ENCODE measurements around the gene SEZ6.
A peak's percentile ranks its signal among the peaks of the same experiment; 100 is the strongest.

Gene SEZ6

DNA sequence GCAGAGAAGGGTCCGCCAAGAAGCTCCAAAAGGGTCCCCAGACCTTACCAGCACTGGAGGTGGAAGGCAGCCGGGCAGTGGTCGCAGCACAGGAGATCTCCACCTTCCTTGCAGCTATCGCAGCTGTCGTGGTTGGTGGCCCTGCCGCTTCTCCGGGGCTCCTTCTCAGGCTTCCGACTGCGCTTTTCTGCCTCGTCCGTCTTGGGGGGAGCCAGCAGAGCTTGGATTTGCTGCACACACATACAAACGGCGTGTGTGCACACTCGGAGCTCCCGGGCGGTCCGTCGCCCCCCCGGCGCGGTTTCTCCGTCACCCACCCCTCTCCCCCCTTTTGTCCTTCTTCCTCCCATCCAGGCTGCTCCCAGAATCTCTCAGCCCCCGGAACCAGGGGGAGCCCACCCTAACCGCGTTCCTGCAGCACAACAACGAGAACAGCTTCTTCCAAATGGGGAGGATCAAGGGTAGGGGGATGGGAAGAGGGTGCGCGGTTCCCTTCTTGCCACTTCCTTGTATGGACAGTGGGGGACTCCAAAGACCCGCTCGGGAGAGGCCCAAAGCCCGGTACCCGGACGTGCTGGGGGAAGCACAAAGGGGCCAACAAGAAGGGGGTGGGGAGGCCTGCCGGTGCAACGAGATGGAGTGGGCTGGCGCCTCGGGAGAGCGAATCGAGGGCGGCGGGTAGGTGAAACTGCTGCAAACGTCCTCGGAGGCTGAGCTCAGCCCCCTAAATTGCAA is 55.6 kb downstream of the SEZ6 start:
- peak overlapping the region; percentile 88 for H3K27ac ChIP-seq
- H3K4me1 ChIP-seq = peaks cover 28% of the 10 kb centered on the region
- H2AFZ ChIP-seq = peak overlapping the region; percentile 71
- H3K9me3 ChIP-seq (ENCODE audit: control insufficient read depth, low read length) = no peaks in the 10 kb centered on the region
- H3K9ac ChIP-seq = peak overlapping the region; percentile 13
- no peaks in the 10 kb centered on the region for H3K36me3 ChIP-seq (ENCODE audit: control insufficient read depth, insufficient read depth, low read length)
- peak overlapping the region; percentile 93 for H3K4me2 ChIP-seq (ENCODE audit: low read length)
- H3K79me2 ChIP-seq = peaks cover 32% of the 10 kb centered on the region
- TF ChIP-seq, protein P1, sequence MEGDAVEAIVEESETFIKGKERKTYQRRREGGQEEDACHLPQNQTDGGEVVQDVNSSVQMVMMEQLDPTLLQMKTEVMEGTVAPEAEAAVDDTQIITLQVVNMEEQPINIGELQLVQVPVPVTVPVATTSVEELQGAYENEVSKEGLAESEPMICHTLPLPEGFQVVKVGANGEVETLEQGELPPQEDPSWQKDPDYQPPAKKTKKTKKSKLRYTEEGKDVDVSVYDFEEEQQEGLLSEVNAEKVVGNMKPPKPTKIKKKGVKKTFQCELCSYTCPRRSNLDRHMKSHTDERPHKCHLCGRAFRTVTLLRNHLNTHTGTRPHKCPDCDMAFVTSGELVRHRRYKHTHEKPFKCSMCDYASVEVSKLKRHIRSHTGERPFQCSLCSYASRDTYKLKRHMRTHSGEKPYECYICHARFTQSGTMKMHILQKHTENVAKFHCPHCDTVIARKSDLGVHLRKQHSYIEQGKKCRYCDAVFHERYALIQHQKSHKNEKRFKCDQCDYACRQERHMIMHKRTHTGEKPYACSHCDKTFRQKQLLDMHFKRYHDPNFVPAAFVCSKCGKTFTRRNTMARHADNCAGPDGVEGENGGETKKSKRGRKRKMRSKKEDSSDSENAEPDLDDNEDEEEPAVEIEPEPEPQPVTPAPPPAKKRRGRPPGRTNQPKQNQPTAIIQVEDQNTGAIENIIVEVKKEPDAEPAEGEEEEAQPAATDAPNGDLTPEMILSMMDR (IDR thresholded peaks at IDR 0.05) = no peak
- peak overlapping the region; percentile 88 for H3K4me3 ChIP-seq (ENCODE audit: low read depth, low read length)
- no peaks in the 10 kb centered on the region for H3K27me3 ChIP-seq (ENCODE audit: control insufficient read depth, insufficient read depth, low read length)

GRCh38 chr17:28949185-28950016 is 56.4 kb downstream of the SEZ6 start:
- peaks cover 32% of the 10 kb centered on the region for H3K4me1 ChIP-seq
- peaks cover 37% of the 10 kb centered on the region for H3K79me2 ChIP-seq

DNA sequence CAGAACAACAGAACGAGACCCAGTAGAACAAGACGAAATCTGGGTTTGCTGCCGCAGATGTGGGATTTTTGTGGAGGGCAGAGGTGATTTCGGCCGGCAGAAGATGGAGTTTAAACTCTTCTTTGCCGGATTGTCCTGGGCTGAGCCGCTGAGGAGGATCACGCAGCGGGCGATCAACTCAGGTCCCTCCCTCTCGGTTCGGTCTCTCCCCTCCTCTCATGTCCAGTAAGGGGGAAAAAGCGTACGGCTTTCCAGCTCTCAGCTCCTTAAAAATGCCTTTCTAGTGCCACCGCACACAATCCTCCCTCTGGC is 57.0 kb downstream of the SEZ6 start:
- H3K79me2 ChIP-seq = peaks cover 42% of the 10 kb centered on the region
- peak overlapping the region; percentile 88 for H3K4me3 ChIP-seq (ENCODE audit: low read depth, low read length)
- no peaks in the 10 kb centered on the region for H3K36me3 ChIP-seq (ENCODE audit: control insufficient read depth, insufficient read depth, low read length)
- peak overlapping the region; percentile 88 for H3K27ac ChIP-seq
- TF ChIP-seq, protein P1 (IDR thresholded peaks at IDR 0.05) = no peak
- H3K4me1 ChIP-seq = peaks cover 32% of the 10 kb centered on the region
- H3K4me2 ChIP-seq (ENCODE audit: low read length) = peak overlapping the region; percentile 93
- H2AFZ ChIP-seq = peak overlapping the region; percentile 71
- H3K9me3 ChIP-seq (ENCODE audit: control insufficient read depth, low read length) = no peaks in the 10 kb centered on the region
- peak overlapping the region; percentile 42 for H3K9ac ChIP-seq
- no peaks in the 10 kb centered on the region for H3K27me3 ChIP-seq (ENCODE audit: control insufficient read depth, insufficient read depth, low read length)

More at GRCh38 chr17:28949185-28950016, 56.4 kb downstream of the SEZ6 start:
- Histone ChIP-seq H3K36me3 (ENCODE audit: control insufficient read depth, insufficient read depth, low read length) (no peaks in the 10 kb centered on the region), H3K4me2 (ENCODE audit: low read length) (peak overlapping the region; percentile 93), H2AFZ (peak overlapping the region; percentile 71), H3K4me3 (ENCODE audit: low read depth, low read length) (peak overlapping the region; percentile 88), H3K27me3 (ENCODE audit: control insufficient read depth, insufficient read depth, low read length) (no peaks in the 10 kb centered on the region), H3K27ac (peak overlapping the region; percentile 88), H3K9me3 (ENCODE audit: control insufficient read depth, low read length) (no peaks in the 10 kb centered on the region), H3K9ac (peak overlapping the region; percentile 42)
- TF ChIP-seq, protein P1 (IDR thresholded peaks at IDR 0.05) = no peak

- Histone ChIP-seq H3K9ac (no peak overlapping the region), H3K27me3 (ENCODE audit: control insufficient read depth, insufficient read depth, low read length) (no peaks in the 10 kb centered on the region), H3K9me3 (ENCODE audit: control insufficient read depth, low read length) (no peaks in the 10 kb centered on the region), H2AFZ (no peak overlapping the region), H3K79me2 (peaks cover 47% of the 10 kb centered on the region), H3K36me3 (ENCODE audit: control insufficient read depth, insufficient read depth, low read length) (no peaks in the 10 kb centered on the region), H3K4me2 (ENCODE audit: low read length) (peak overlapping the region; percentile 93), H3K4me1 (peaks cover 30% of the 10 kb centered on the region), H3K27ac (peak overlapping the region; percentile 88), H3K4me3 (ENCODE audit: low read depth, low read length) (peak overlapping the region; percentile 88)
- TF ChIP-seq, protein P1 (IDR thresholded peaks at IDR 0.05) = no peak
These were observed 57.5 kb downstream of the SEZ6 start for GRCh38 chr17:28948342-28948741.
